Measurements from ENCODE around the gene ANKMY1. TPM values are rescaled to one million over a fixed set of nuclear protein-coding genes. Genes with fewer than 3 reads are reported as not detected.
A peak's percentile ranks its signal among the peaks of the same experiment; 100 is the strongest.

Gene ANKMY1
- 1 to 10 TPM; 3.7 to 7.9 TPM for total RNA-seq

GRCh38 chr2:240557808-240558207 lies at the start of gene ANKMY1:
TSS of gene ANKMY1 (minus strand) at chr2:240557988. CDS start at chr2:240557335, 653 bp downstream.
- Histone ChIP-seq H3K4me1 (peaks cover 0 to 43% of the 10 kb centered on the region in 2 donors), H3K9me3 (no peaks in the 10 kb centered on the region), H3K27ac (no peak within 1 kb of the TSS), H3K4me3 (peak within 1 kb of the TSS; percentile 35 to 56), H3K36me3 (no peaks in the 10 kb centered on the region), H3K27me3 (no peaks in the 10 kb centered on the region)
- no peak for DNase-seq (ENCODE audit: low spot score)
- no peak for TF ChIP-seq CTCF (IDR thresholded peaks at IDR 0.05)

- Histone ChIP-seq H3K36me3 (no peaks in the 10 kb centered on the region), H3K4me1 (peaks cover 0 to 9% of the 10 kb centered on the region in 2 donors), H3K9me3 (no peaks in the 10 kb centered on the region), H3K27ac (no peak overlapping the region), H3K27me3 (no peaks in the 10 kb centered on the region), H3K4me3 (no peak overlapping the region)
- no peak for TF ChIP-seq CTCF (IDR thresholded peaks at IDR 0.05)
- no peak for DNase-seq (ENCODE audit: low spot score)
Observed at GRCh38 chr2:240605867-240606743, 48.3 kb upstream of the ANKMY1 start.

- Histone ChIP-seq H3K36me3 (no peaks in the 10 kb centered on the region), H3K4me1 (peaks cover 0 to 9% of the 10 kb centered on the region in 2 donors), H3K4me3 (no peak overlapping the region), H3K9me3 (no peaks in the 10 kb centered on the region), H3K27ac (no peak overlapping the region), H3K27me3 (no peaks in the 10 kb centered on the region)
- no peak for DNase-seq (ENCODE audit: low spot score)
- no peak for TF ChIP-seq CTCF (IDR thresholded peaks at IDR 0.05)
Observed at GRCh38 chr2:240604939-240605716, 47.3 kb upstream of the ANKMY1 start.

GRCh38 chr2:240604291-240604938 lies 46.6 kb upstream of the ANKMY1 start:
- Histone ChIP-seq H3K27ac (no peak overlapping the region), H3K4me3 (no peak overlapping the region), H3K36me3 (no peaks in the 10 kb centered on the region), H3K4me1 (peaks cover 0 to 9% of the 10 kb centered on the region in 2 donors), H3K9me3 (no peaks in the 10 kb centered on the region), H3K27me3 (no peaks in the 10 kb centered on the region)
- peak; percentile 75 for DNase-seq (ENCODE audit: low spot score)
- peak; percentile 58 to 69 for TF ChIP-seq CTCF (IDR thresholded peaks at IDR 0.05)

GRCh38 chr2:240603846-240604245 lies 46.1 kb upstream of the ANKMY1 start:
- Histone ChIP-seq H3K27me3 (no peaks in the 10 kb centered on the region), H3K4me3 (no peak overlapping the region), H3K9me3 (no peaks in the 10 kb centered on the region), H3K36me3 (peaks cover 4% of the 10 kb centered on the region), H3K4me1 (peaks cover 0 to 9% of the 10 kb centered on the region in 2 donors), H3K27ac (no peak overlapping the region)
- DNase-seq (ENCODE audit: low spot score), result no peak
- no peak for TF ChIP-seq CTCF (IDR thresholded peaks at IDR 0.05)
